Ovary (tissue), 3 donors: ENCODE data around the gene ERICH6B.
"Not testable (repeated sequence)": the region's sequence is repeated elsewhere in the genome, so short reads cannot be mapped to it uniquely, and the experiment has no call there.

Experiments used
- EP300 ChIP-seq: sonication (generic); formaldehyde crosslinking; IDR thresholded peaks from one replicate; pipeline ENCODE4 v1.6.1; 2017; ENCODE audit warnings: antibody characterized with exemption
- POLR2A ChIP-seq: fragments of 450-650 bp; IDR thresholded peaks from one replicate; pipeline ENCODE4 v1.6.1; 2017; ENCODE audit warnings: antibody characterized with exemption, mild to moderate bottlenecking, moderate library complexity
- TF ChIP-seq, protein P1 (sequence below), 3 donors: fragments of 450-650 bp in 2 of 3; fragments of 200-600 bp in 1 of 3; IDR thresholded peaks; one replicate each; pipeline versions ENCODE4 v1.5.1 to v1.8.0; 2016 to 2022; ENCODE audit warnings: antibody characterized with exemption in 3 of 3, mild to moderate bottlenecking in 1 of 3
- donor health status: DM: no; HTN: no; CAD: no.

DNA sequence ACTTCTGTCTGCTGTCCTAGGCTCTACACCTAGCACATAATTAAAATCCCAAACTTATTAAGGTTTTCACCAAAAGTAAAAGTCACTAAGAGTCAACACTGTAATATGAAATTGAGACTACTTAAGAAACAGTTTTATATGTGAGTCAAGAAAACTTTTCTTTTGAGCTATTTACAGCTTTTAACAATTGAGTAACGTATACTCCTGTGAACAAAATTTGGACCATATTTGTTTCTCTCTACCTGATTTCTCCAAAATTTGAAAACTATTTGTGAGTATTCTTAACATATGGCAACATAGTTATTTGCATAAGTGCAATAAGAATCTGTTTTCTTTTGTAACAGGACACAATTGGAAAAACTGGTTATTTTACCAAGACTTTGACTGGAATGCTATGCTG lies 26.6 kb upstream of the ERICH6B start:
- TF ChIP-seq, protein P1, sequence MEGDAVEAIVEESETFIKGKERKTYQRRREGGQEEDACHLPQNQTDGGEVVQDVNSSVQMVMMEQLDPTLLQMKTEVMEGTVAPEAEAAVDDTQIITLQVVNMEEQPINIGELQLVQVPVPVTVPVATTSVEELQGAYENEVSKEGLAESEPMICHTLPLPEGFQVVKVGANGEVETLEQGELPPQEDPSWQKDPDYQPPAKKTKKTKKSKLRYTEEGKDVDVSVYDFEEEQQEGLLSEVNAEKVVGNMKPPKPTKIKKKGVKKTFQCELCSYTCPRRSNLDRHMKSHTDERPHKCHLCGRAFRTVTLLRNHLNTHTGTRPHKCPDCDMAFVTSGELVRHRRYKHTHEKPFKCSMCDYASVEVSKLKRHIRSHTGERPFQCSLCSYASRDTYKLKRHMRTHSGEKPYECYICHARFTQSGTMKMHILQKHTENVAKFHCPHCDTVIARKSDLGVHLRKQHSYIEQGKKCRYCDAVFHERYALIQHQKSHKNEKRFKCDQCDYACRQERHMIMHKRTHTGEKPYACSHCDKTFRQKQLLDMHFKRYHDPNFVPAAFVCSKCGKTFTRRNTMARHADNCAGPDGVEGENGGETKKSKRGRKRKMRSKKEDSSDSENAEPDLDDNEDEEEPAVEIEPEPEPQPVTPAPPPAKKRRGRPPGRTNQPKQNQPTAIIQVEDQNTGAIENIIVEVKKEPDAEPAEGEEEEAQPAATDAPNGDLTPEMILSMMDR (IDR thresholded peaks at IDR 0.05), result not testable (repeated sequence)
- TF ChIP-seq POLR2A, EP300: not testable (repeated sequence)
